Heart left ventricle (tissue), 16 donors: ENCODE data around the gene ELOA. TPM values are rescaled to one million over a fixed set of nuclear protein-coding genes. Genes with fewer than 3 reads are reported as not detected.

Experiments used
- ATAC-seq, 4 donors: fragments of 200-7000 bp; cut with Tn5 transposase; one replicate each; pipeline ENCODE4 v1.9.1; 2020 to 2022; ENCODE audit warnings: moderate library complexity in 4 of 4, mild to moderate bottlenecking in 3 of 4, moderate number of reproducible peaks in 1 of 4
- DNase-seq, 5 donors: peaks; one replicate each; pipeline ENCODE4 v3.0.0-alpha.2; 2020
- H3K27ac ChIP-seq, 12 donors: fragments of 200-600 bp; sonication (generic) in 4 of 12; one replicate each; pipeline versions ENCODE4 v1.5.0 to v1.8.0; 2016 to 2022; ENCODE audit warnings: mild to moderate bottlenecking in 2 of 12
- H3K27me3 ChIP-seq, 9 donors: fragments of 200-600 bp; sonication (generic) in 2 of 9; one replicate each; pipeline versions ENCODE4 v1.5.1 to v1.8.0; 2016 to 2022; ENCODE audit warnings: mild to moderate bottlenecking in 3 of 9
- H3K36me3 ChIP-seq, 9 donors: fragments of 200-600 bp; sonication (generic) in 2 of 9; one replicate each; pipeline versions ENCODE4 v1.5.0 to v1.8.0; 2018 to 2022; ENCODE audit warnings: mild to moderate bottlenecking in 2 of 9
- H3K4me1 ChIP-seq, 12 donors: fragments of 200-600 bp; sonication (generic) in 4 of 12; one replicate each; pipeline versions ENCODE4 v1.5.0 to v1.8.0; 2016 to 2022; ENCODE audit warnings: mild to moderate bottlenecking in 3 of 12
- H3K4me3 ChIP-seq, 12 donors: fragments of 200-600 bp; sonication (generic) in 4 of 12; one replicate each; pipeline versions ENCODE4 v1.5.0 to v1.8.0; 2017 to 2022; ENCODE audit warnings: mild to moderate bottlenecking in 9 of 12, moderate library complexity in 4 of 12
- H3K9me3 ChIP-seq, 12 donors: fragments of 200-600 bp; sonication (generic) in 4 of 12; one replicate each; pipeline versions ENCODE4 v1.5.0 to v1.8.0; 2016 to 2022; ENCODE audit warnings: mild to moderate bottlenecking in 1 of 12
- CTCF ChIP-seq, 12 donors: fragments of 200-600 bp; sonication (generic) in 4 of 12; IDR thresholded peaks; one replicate each; pipeline versions ENCODE4 v1.5.0 to v1.8.0; 2018 to 2022; ENCODE audit warnings: antibody characterized with exemption in 12 of 12, mild to moderate bottlenecking in 5 of 12
- POLR2A ChIP-seq, 2 donors: fragments of 450-650 bp; IDR thresholded peaks; one replicate each; pipeline ENCODE4 v1.6.1; 2017; ENCODE audit warnings: antibody characterized with exemption in 2 of 2, mild to moderate bottlenecking in 2 of 2, moderate library complexity in 2 of 2
- WGBS, 4 donors: extraction: QIAGEN DNeasy Blood & Tissue Kit in 2 of 4; methylation state at CpG; one replicate each; pipeline versions ENCODE4 v1.1.5 to v1.1.7; 2013 to 2018; 5-methylcytosine and 5-hydroxymethylcytosine counted together
- intact Hi-C, 10 donors: fragments of 100-400 bp; cut with DNase I; formaldehyde crosslinking; loops; one replicate each; pipeline versions ENCODE4 v1.11.1 to v1.14.2; 2022
- long read RNA-seq, 3 donors: library from polyadenylated mRNA; unstranded; transcript quantifications; one replicate each; pipeline ENCODE4 v2.0.0, GENCODE V29; 2020 to 2021
- polyA plus RNA-seq, 2 donors: library from polyadenylated mRNA; stranded (reverse); fragments of 200-250 nt; gene quantifications; one replicate each; pipeline ENCODE4 v1.2.3, GENCODE V29; 2013
- total RNA-seq, 9 donors: library from RNA; depleted of rRNA in 2 of 9; stranded (reverse); fragments of >200 nt in 2 of 9; fragmentation: NEBNext Ultra II Directional in 3 of 9; extraction: Animal tissue kit (Norgen Biotek cat#: 25700) in 3 of 9; gene quantifications; one replicate each; pipeline versions ENCODE4 v1.1.0 to v1.2.4, GENCODE V29; 2016 to 2023
- donor health status: ischemic (EF 13 %, LVEDD 7.1; RV severe dilation, severe dysfunction).
- donor health status: healthy with polysubstance abuse.
- donor health status: DM: no; HTN: yes; CAD: no.
- donor health status: DM: no; HTN: no; CAD: no.
- donor health status: ischemic (EF 25% LVEDD 6.9; RV normal size, moderate dysfunction).
- donor health status: ischemic (EF 25% LVEDD 5.7; RV mildly dilated, moderate dysfunction).
- donor health status: healthy.
- donor health status: DM: yes; HTN: yes; CAD: no.
- donor health status: ischemic (EF 35%, LVEDD 5.7; RV mildly dilated, moderate dysfunction).
- donor health status: nonischemic (EF 11% LVEDD 7.7; RV severe dilation, severe dysfunction).
- donor health status: DM: yes; HTN: yes; CAD: no.
- donor health status: PGD.
- donor health status: ischemic (EF 29% LVEDD 5.4; RV normal size, mild dysfunction).
- donor health status: nonischemic (EF 23%, LVEDD 6.1; RV moderate dilation, normal function).

The ELOA gene
- 10 to 100 TPM; 28.9 to 45.8 (median 34.3) TPM for total RNA-seq
- polyA plus RNA-seq = 10 to 100 TPM; 11.3 to 30.0 TPM
- long read RNA-seq, donor 1, full-length matches to known transcripts = 9 of 38 reads
- long read RNA-seq, donor 1, partial matches to known transcripts = 28 of 38 reads
- long read RNA-seq, donor 1, other reads (novel, unspliced or antisense) = 1 of 38 reads
- long read RNA-seq, donor 2, full-length matches to known transcripts = 22 of 130 reads
- long read RNA-seq, donor 2, partial matches to known transcripts = 105 of 130 reads
- long read RNA-seq, donor 2, other reads (novel, unspliced or antisense) = 3 of 130 reads
- long read RNA-seq, donor 3, full-length matches to known transcripts = 20 of 48 reads
- long read RNA-seq, donor 3, partial matches to known transcripts = 26 of 48 reads
- long read RNA-seq, donor 3, other reads (novel, unspliced or antisense) = 2 of 48 reads

GRCh38 chr1:23743287-23744152, at the start of gene ELOA:
Gene ELOA (plus strand): TSS chr1:23743471. CDS start chr1:23743504, 33 bp downstream.
- peak within 1 kb of the TSS; percentile 84 to 100 (median 96) for H3K4me3 ChIP-seq
- H3K9me3 ChIP-seq = no peaks in the 10 kb centered on the region
- peak; percentile 66 to 97 (median 94) for ATAC-seq
- peaks cover 4 to 45% (median 25%) of the 10 kb centered on the region in 12 donors for H3K4me1 ChIP-seq
- peak; percentile 77 to 90 (median 84) for DNase-seq
- TF ChIP-seq CTCF (IDR thresholded peaks at IDR 0.05) (no peak), POLR2A (IDR thresholded peaks at IDR 0.05) (peak in 1 of 2 donors; percentile 73)
- peak within 1 kb of the TSS; percentile 88 to 97 (median 94) for H3K27ac ChIP-seq
- intact Hi-C loops = loop anchor here in 1 of 10 donors (5.0 kb wide), 1 partner anchor 51 kb away; the partner anchor contains the start of gene RPL11
- peaks cover 0 to 18% (median 6%) of the 10 kb centered on the region in 9 donors for H3K36me3 ChIP-seq
- 0% methylated on average over 35 to 119 of the region's 119 CpGs for WGBS, 4 donors
- H3K27me3 ChIP-seq = no peaks in the 10 kb centered on the region

- intact Hi-C loops = loop anchor here in 1 of 10 donors (5.0 kb wide), 1 partner anchor 49 kb away; the partner anchor contains the start of gene ELOA
- Histone ChIP-seq H3K27me3 (no peaks in the 10 kb centered on the region), H3K4me3 (peak overlapping the region in 4 of 12 donors; percentile 75 to 93 (median 79)), H3K9me3 (peaks cover 0 to under 1% (median 0%) of the 10 kb centered on the region in 12 donors), H3K4me1 (peaks cover 7 to 63% (median 47%) of the 10 kb centered on the region in 12 donors), H3K36me3 (peaks cover 0 to 62% (median 57%) of the 10 kb centered on the region in 9 donors), H3K27ac (no peak overlapping the region)
- no peak for TF ChIP-seq POLR2A (IDR thresholded peaks at IDR 0.05)
- TF ChIP-seq CTCF (IDR thresholded peaks at IDR 0.05) = no peak
- 57 to 68% (median 62%) methylated on average over 2 of the region's 2 CpGs for WGBS, 4 donors
- no peak for DNase-seq
- ATAC-seq = no peak
Observed at GRCh38 chr1:23693599-23693998, 49.7 kb upstream of the ELOA start.

GRCh38 chr1:23694371-23694770, 48.9 kb upstream of the ELOA start:
- H3K27ac ChIP-seq = no peak overlapping the region
- H3K4me1 ChIP-seq = peaks cover 7 to 71% (median 49%) of the 10 kb centered on the region in 12 donors
- H3K9me3 ChIP-seq = no peaks in the 10 kb centered on the region
- intact Hi-C loops = loop anchor here in 1 of 10 donors (5.0 kb wide), 1 partner anchor 48 kb away; the partner anchor contains the start of gene ELOA
- WGBS, 4 donors = 38 to 47% (median 45%) methylated on average over 3 of the region's 3 CpGs
- no peak overlapping the region for H3K4me3 ChIP-seq
- ATAC-seq (no peak), DNase-seq (no peak)
- TF ChIP-seq POLR2A (IDR thresholded peaks at IDR 0.05) = no peak
- TF ChIP-seq CTCF (IDR thresholded peaks at IDR 0.05) = no peak
- H3K36me3 ChIP-seq = peaks cover 0 to 70% (median 65%) of the 10 kb centered on the region in 9 donors
- H3K27me3 ChIP-seq = no peaks in the 10 kb centered on the region
